Measurements from ENCODE around the gene PIGW. TPM values are rescaled to one million over a fixed set of nuclear protein-coding genes. Genes with fewer than 3 reads are reported as not detected.

Gene PIGW
- polyA plus RNA-seq, 3 donors: 3.1 to 5.9 (median 3.7) TPM

- peaks cover 0 to 2% (median 0%) of the 10 kb centered on the region in 7 donors for H3K9me3 Mint-ChIP-seq
- Histone ChIP-seq H3K9ac (ENCODE audit: insufficient read depth, low read length, poor library complexity, severe bottlenecking) (peak overlapping the region; percentile 97), H3K27ac (ENCODE audit: low read depth in 1 of 2, low read length in 2 of 2) (peak overlapping the region; percentile 88 to 97), H4K20me1 (ENCODE audit: insufficient read depth, low read length) (peaks cover 52% of the 10 kb centered on the region), H3K4me2 (replicated peaks; ENCODE audit: extremely low read depth, low read length, poor library complexity, severe bottlenecking) (peak overlapping the region; percentile 96), H2AFZ (ENCODE audit: insufficient read depth, low read depth, low read length, poor library complexity, severe bottlenecking) (peak overlapping the region; percentile 46), H3K4me3 (replicated peaks in 1 of 3; ENCODE audit: low read depth in 2 of 3, low read length in 3 of 3) (peak overlapping the region; percentile 68 to 96 (median 88)), H3K36me3 (replicated peaks in 1 of 2; ENCODE audit: control insufficient read depth in 1 of 2, insufficient read depth in 2 of 2, low read length in 2 of 2) (peaks cover 0 to 12% of the 10 kb centered on the region in 2 donors), H3K4me1 (ENCODE audit: control insufficient read depth in 1 of 2, insufficient read depth in 2 of 2, low read length in 2 of 2) (peaks cover 51 to 61% of the 10 kb centered on the region in 2 donors), H3K27me3 (ENCODE audit: control insufficient read depth in 2 of 2, insufficient read depth in 2 of 2, low read length in 2 of 2) (no peaks in the 10 kb centered on the region), H3K79me2 (ENCODE audit: insufficient read depth, low read length) (peaks cover 78% of the 10 kb centered on the region), H3K9me3 (replicated peaks in 1 of 2; ENCODE audit: control insufficient read depth in 1 of 2, insufficient read depth in 1 of 2, low read length in 2 of 2) (no peaks in the 10 kb centered on the region)
- intact Hi-C loops (cut with micrococcal nuclease): loop anchor here (5.0 to 10.0 kb wide), 2 partner anchors 47 to 409 kb away; partner anchors contain the start of gene DHRS11 (in 1 of the 2)
- peak overlapping the region; percentile 87 to 92 for H3K4me3 Mint-ChIP-seq
- peaks cover 48% of the 10 kb centered on the region for H3K4me1 Mint-ChIP-seq
- DNase-seq: peak; percentile 90 to 97 (median 94)
- no peaks in the 10 kb centered on the region for H3K27me3 Mint-ChIP-seq (ENCODE audit: low read depth in 3 of 3)
- no peak for TF ChIP-seq CTCF (IDR thresholded peaks at IDR 0.05)
- H3K27ac Mint-ChIP-seq: peak overlapping the region; percentile 93 to 98 (median 96)
- peaks cover 5 to 18% of the 10 kb centered on the region in 2 donors for H3K36me3 Mint-ChIP-seq
- 0% methylated on average over 48 of the region's 60 CpGs for WGBS (ENCODE audit: insufficient coverage)
Observed at GRCh38 chr17:36545465-36546417, 11.0 kb downstream of the PIGW start.

GRCh38 chr17:36546418-36547093, 11.8 kb downstream of the PIGW start:
- Mint-ChIP-seq H3K27me3 (ENCODE audit: low read depth in 3 of 3) (no peaks in the 10 kb centered on the region), H3K4me3 (peak overlapping the region; percentile 87 to 92), H3K9me3 (peaks cover 0 to 2% (median 0%) of the 10 kb centered on the region in 7 donors), H3K4me1 (peaks cover 52% of the 10 kb centered on the region), H3K27ac (peak overlapping the region; percentile 93 to 98 (median 96)), H3K36me3 (peaks cover 5 to 12% of the 10 kb centered on the region in 2 donors)
- intact Hi-C loops (cut with micrococcal nuclease): loop anchor here (5.0 to 10.0 kb wide), 2 partner anchors 46 to 408 kb away; partner anchors contain the start of gene DHRS11 (in 1 of the 2)
- no peaks in the 10 kb centered on the region for H3K9me3 ChIP-seq (replicated peaks in 1 of 2; ENCODE audit: control insufficient read depth in 1 of 2, insufficient read depth in 1 of 2, low read length in 2 of 2)
- peak overlapping the region; percentile 97 for H3K9ac ChIP-seq (ENCODE audit: insufficient read depth, low read length, poor library complexity, severe bottlenecking)
- TF ChIP-seq CTCF (IDR thresholded peaks at IDR 0.05): no peak
- 5% methylated on average over 4 of the region's 7 CpGs for WGBS (ENCODE audit: insufficient coverage)
- peaks cover 60% of the 10 kb centered on the region for H4K20me1 ChIP-seq (ENCODE audit: insufficient read depth, low read length)
- H3K4me3 ChIP-seq (replicated peaks in 1 of 3; ENCODE audit: low read depth in 2 of 3, low read length in 3 of 3): peak overlapping the region; percentile 68 to 96 (median 88)
- H3K4me1 ChIP-seq (ENCODE audit: control insufficient read depth in 1 of 2, insufficient read depth in 2 of 2, low read length in 2 of 2): peaks cover 57 to 67% of the 10 kb centered on the region in 2 donors
- H3K79me2 ChIP-seq (ENCODE audit: insufficient read depth, low read length): peaks cover 86% of the 10 kb centered on the region
- H3K27me3 ChIP-seq (ENCODE audit: control insufficient read depth in 2 of 2, insufficient read depth in 2 of 2, low read length in 2 of 2): no peaks in the 10 kb centered on the region
- H3K4me2 ChIP-seq (replicated peaks; ENCODE audit: extremely low read depth, low read length, poor library complexity, severe bottlenecking): peak overlapping the region; percentile 96
- peak overlapping the region; percentile 88 to 97 for H3K27ac ChIP-seq (ENCODE audit: low read depth in 1 of 2, low read length in 2 of 2)
- no peak for DNase-seq
- no peak overlapping the region for H2AFZ ChIP-seq (ENCODE audit: insufficient read depth, low read depth, low read length, poor library complexity, severe bottlenecking)
- H3K36me3 ChIP-seq (replicated peaks in 1 of 2; ENCODE audit: control insufficient read depth in 1 of 2, insufficient read depth in 2 of 2, low read length in 2 of 2): peaks cover 0 to 13% of the 10 kb centered on the region in 2 donors
